GM23338 (cell line): ENCODE results near the gene PKHD1. TPM values are rescaled to one million over a fixed set of nuclear protein-coding genes. Genes with fewer than 3 reads are reported as not detected.

Experiments
- ATAC-seq: fragments of 200-7000 bp; cut with Tn5 transposase; 3 replicates; pipeline ENCODE4 v1.9.1; 2020
- DNase-seq: peaks from one replicate; pipeline ENCODE4 v3.0.0-alpha.2; 2015; ENCODE audit warnings: low spot score
- H2AFZ ChIP-seq: fragments of 200-600 bp; sonication (generic); 2 replicates; pipeline ENCODE4 v1.8.0; 2016; ENCODE audit warnings: antibody characterized with exemption, mild to moderate bottlenecking, moderate library complexity
- H3F3A ChIP-seq: fragments of 200-600 bp; sonication (generic); replicated peaks from 2 replicates; pipeline ENCODE4 v1.8.0; 2017; ENCODE audit warnings: antibody characterized with exemption, mixed run types, low read depth
- H3K27ac ChIP-seq: fragments of 200-600 bp; sonication (generic); 2 replicates; pipeline ENCODE4 v1.6.1; 2016; ENCODE audit warnings: low read depth
- H3K27me3 ChIP-seq: fragments of 200-600 bp; sonication (generic); 2 replicates; pipeline ENCODE4 v1.8.0; 2016; ENCODE audit warnings: mild to moderate bottlenecking, mixed run types, moderate library complexity; ENCODE audit not compliant: insufficient read depth
- H3K36me3 ChIP-seq: fragments of 200-600 bp; sonication (generic); 2 replicates; pipeline ENCODE4 v1.8.0; 2016; ENCODE audit warnings: mild to moderate bottlenecking; ENCODE audit not compliant: insufficient read depth
- H3K4me1 ChIP-seq: fragments of 200-600 bp; sonication (generic); 2 replicates; pipeline ENCODE4 v1.8.0; 2016; ENCODE audit warnings: mild to moderate bottlenecking, moderate library complexity; ENCODE audit not compliant: insufficient read depth
- H3K4me2 ChIP-seq: fragments of 200-600 bp; sonication (generic); 2 replicates; pipeline ENCODE4 v1.7.1; 2017; ENCODE audit warnings: mixed run types
- H3K4me3 ChIP-seq: fragments of 200-600 bp; sonication (generic); 2 replicates; pipeline ENCODE4 v1.6.1; 2016; ENCODE audit warnings: mixed run types
- H3K79me2 ChIP-seq: fragments of 200-600 bp; sonication (generic); replicated peaks from 2 replicates; pipeline ENCODE4 v1.8.0; 2017; ENCODE audit warnings: mild to moderate bottlenecking; ENCODE audit not compliant: insufficient read depth
- H3K9me2 ChIP-seq: fragments of 200-600 bp; sonication (generic); 2 replicates; pipeline ENCODE4 v1.8.0; 2017; ENCODE audit not compliant: insufficient read depth
- H4K20me1 ChIP-seq: fragments of 200-600 bp; sonication (generic); replicated peaks from 2 replicates; pipeline ENCODE4 v1.8.0; 2017; ENCODE audit warnings: mild to moderate bottlenecking; ENCODE audit not compliant: insufficient read depth
- H3K27ac Mint-ChIP-seq: 2 replicates; pipeline ENCODE4 v1.8.0; 2020; ENCODE audit warnings: inconsistent platforms, mild to moderate bottlenecking, moderate library complexity, mixed read lengths
- H3K27me3 Mint-ChIP-seq: 3 replicates; pipeline ENCODE4 v1.8.0; 2022; ENCODE audit warnings: low read depth, mild to moderate bottlenecking, moderate library complexity, mixed read lengths, inconsistent platforms; ENCODE audit not compliant: insufficient read depth, poor library complexity
- H3K36me3 Mint-ChIP-seq: 3 replicates; pipeline ENCODE4 v1.8.0; 2021; ENCODE audit warnings: low read depth, mild to moderate bottlenecking, inconsistent platforms, moderate library complexity, mixed read lengths
- H3K4me1 Mint-ChIP-seq: 3 replicates; pipeline ENCODE4 v1.8.0; 2020; ENCODE audit warnings: mild to moderate bottlenecking, inconsistent platforms, mixed read lengths
- H3K4me3 Mint-ChIP-seq: 3 replicates; pipeline ENCODE4 v1.8.0; 2021; ENCODE audit warnings: moderate library complexity, mild to moderate bottlenecking, inconsistent platforms, mixed read lengths
- H3K9me3 Mint-ChIP-seq: 3 replicates; pipeline ENCODE4 v1.8.0; 2020; ENCODE audit warnings: moderate library complexity, mild to moderate bottlenecking, inconsistent platforms, mixed read lengths
- CREB1 ChIP-seq: fragments of 250-450 bp; sonication (Bioruptor Pico); IDR thresholded peaks from 2 replicates; pipeline ENCODE4 v1.5.0; 2020; ENCODE audit warnings: low read depth, mild to moderate bottlenecking, moderate library complexity
- CTCF ChIP-seq, 2 experiments: fragments of 200-600 bp in 1 of 2; sonication (generic) in 1 of 2; conservative IDR thresholded peaks; 2 replicates each; pipeline versions ENCODE4 v1.5.1 to v1.6.1; 2016 to 2017; ENCODE audit warnings: antibody characterized with exemption in 2 of 2, low read depth in 2 of 2, mild to moderate bottlenecking in 2 of 2, moderate library complexity in 1 of 2
- ETS1 ChIP-seq: IDR thresholded peaks from 2 replicates; pipeline ENCODE4 v1.6.1; 2016; ENCODE audit warnings: antibody characterized with exemption
- EZH2phosphoT487 ChIP-seq: fragments of 200-600 bp; sonication (generic); IDR thresholded peaks from one replicate; pipeline ENCODE4 v1.8.1; 2018; ENCODE audit warnings: antibody characterized with exemption; ENCODE audit not compliant: unreplicated experiment
- JUNB ChIP-seq: IDR thresholded peaks from one replicate; pipeline ENCODE4 v1.6.1; 2016; ENCODE audit warnings: antibody characterized with exemption; ENCODE audit not compliant: unreplicated experiment
- NANOG ChIP-seq: IDR thresholded peaks from 2 replicates; pipeline ENCODE4 v1.6.1; 2016; ENCODE audit warnings: antibody characterized with exemption, borderline replicate concordance
- POLR2AphosphoS5 ChIP-seq: IDR thresholded peaks from 2 replicates; pipeline ENCODE4 v1.6.1; 2016; ENCODE audit warnings: antibody characterized with exemption, low read depth
- REST ChIP-seq: IDR thresholded peaks from one replicate; pipeline ENCODE4 v1.6.1; 2018; ENCODE audit warnings: antibody characterized with exemption; ENCODE audit not compliant: unreplicated experiment
- STAT1 ChIP-seq: IDR thresholded peaks from one replicate; pipeline ENCODE4 v1.6.1; 2016; ENCODE audit warnings: antibody characterized with exemption; ENCODE audit not compliant: unreplicated experiment
- ZNF114 ChIP-seq: fragments of 250-450 bp; sonication (Bioruptor Pico); IDR thresholded peaks from 2 replicates; pipeline ENCODE4 v1.5.0; 2020; ENCODE audit warnings: mild to moderate bottlenecking, moderate library complexity
- ZNF331 ChIP-seq: fragments of 250-450 bp; sonication (Bioruptor Pico); IDR thresholded peaks from 2 replicates; pipeline ENCODE4 v1.5.0; 2020; ENCODE audit warnings: low read depth, mild to moderate bottlenecking, moderate library complexity
- ZNF462 ChIP-seq: fragments of 250-450 bp; sonication (Bioruptor Pico); IDR thresholded peaks from 2 replicates; pipeline ENCODE4 v1.5.0; 2020; ENCODE audit warnings: mild to moderate bottlenecking, moderate library complexity
- polyA plus RNA-seq: library from polyadenylated mRNA; unstranded; fragments of >200 nt; fragmentation: Nextera tagmentation; extraction: Ambion mirVana; gene quantifications from 2 replicates; pipeline ENCODE4 v1.2.1, GENCODE V29; 2016
- total RNA-seq: library from RNA; depleted of rRNA; stranded (reverse); fragments of >200 nt; shearing (Covaris generic); gene quantifications from 2 replicates; pipeline ENCODE4 v1.2.3, GENCODE V29; 2014

PKHD1 gene
- total and polyA plus RNA-seq, 2 experiments from 2014 or later: 0.03 to 0.07 TPM

- Histone ChIP-seq H3K27ac (no peak overlapping the region), H3K4me1 (no peaks in the 10 kb centered on the region), H3K36me3 (no peaks in the 10 kb centered on the region), H3K9me2 (peaks cover 3% of the 10 kb centered on the region; the same call in 1 of the 2 replicates), H2AFZ (no peak overlapping the region), H3F3A (no peaks in the 10 kb centered on the region), H3K4me3 (no peak overlapping the region), H3K27me3 (no peaks in the 10 kb centered on the region), H3K79me2 (no peaks in the 10 kb centered on the region), H3K4me2 (no peak overlapping the region), H4K20me1 (no peaks in the 10 kb centered on the region)
- no peaks in the 10 kb centered on the region for H3K36me3 Mint-ChIP-seq
- no peak for ATAC-seq
- no peak overlapping the region for H3K27ac Mint-ChIP-seq
- no peaks in the 10 kb centered on the region for H3K27me3 Mint-ChIP-seq
- H3K4me1 Mint-ChIP-seq: no peaks in the 10 kb centered on the region
- TF ChIP-seq CREB1 (CRISPR knock-in tag) (no peak), ETS1 (no peak), ZNF331 (CRISPR knock-in tag) (no peak), STAT1 (no peak), ZNF114 (CRISPR knock-in tag) (no peak), CTCF (conservative IDR thresholded peaks at IDR 0.05; ENCODE audit: low read depth in 2 of 2) (no peak), ZNF462 (CRISPR knock-in tag) (no peak), NANOG (no peak), POLR2AphosphoS5 (no peak), REST (no peak), JUNB (no peak), EZH2phosphoT487 (no peak)
- no peak overlapping the region for H3K4me3 Mint-ChIP-seq
- no peak for DNase-seq
- H3K9me3 Mint-ChIP-seq: no peaks in the 10 kb centered on the region; the same call in 2 of the 3 replicates
These were observed 423.9 kb downstream of the PKHD1 start for GRCh38 chr6:51663525-51663924.
